Measurements from ENCODE around the gene FXYD1. TPM values are rescaled to one million over a fixed set of nuclear protein-coding genes. Genes with fewer than 3 reads are reported as not detected.

Gene FXYD1
- total RNA-seq, 1 experiment from 2014 or later, result not detected

GRCh38 chr19:35090506-35091214, 48.0 kb upstream of the FXYD1 start:
- TF ChIP-seq CTCF (conservative IDR thresholded peaks at IDR 0.05) (peak; percentile 82), EZH2 (IDR thresholded peaks at IDR 0.05; ENCODE audit: low read depth) (no peak)
- peak overlapping the region; percentile 26; the same call in 1 of the 2 replicates for H3K4me3 ChIP-seq
- DNase-seq, result peak in 1 of 2 experiments; percentile 50
- no peaks in the 10 kb centered on the region for H3K9me2 ChIP-seq (ENCODE audit: insufficient read depth)
- H3K9me3 ChIP-seq (ENCODE audit: insufficient read depth, low read depth), result no peaks in the 10 kb centered on the region
- H3K36me3 ChIP-seq (ENCODE audit: low read depth), result no peaks in the 10 kb centered on the region
- H3F3A ChIP-seq (ENCODE audit: insufficient read depth, low read depth), result peaks cover 3% of the 10 kb centered on the region; the same call in 1 of the 2 replicates
- no peaks in the 10 kb centered on the region for H4K20me1 ChIP-seq (ENCODE audit: insufficient read depth)
- BruUV-seq (replicated peaks), result no TSS peak
- no peak overlapping the region for H3K27ac ChIP-seq
- H3K27me3 ChIP-seq (ENCODE audit: insufficient read depth, low read depth), result no peaks in the 10 kb centered on the region
- intact Hi-C loops (cut with micrococcal nuclease; ENCODE audit: unreplicated experiment), result loop anchor here (1.0 kb wide), 1 partner anchor 117 kb away; no protein-coding TSS in a partner anchor
- peak overlapping the region; percentile 68 for H3K4me2 ChIP-seq
- ChIA-PET POLR2A (ENCODE audit: unreplicated experiment) (no interaction called here), CTCF (interaction anchor here (0.6 to 0.8 kb wide), 2 partner anchors 51 to 118 kb away, joined by 5 to 9 read pairs; no protein-coding TSS in a partner anchor)
- H2AFZ ChIP-seq, result peak overlapping the region; percentile 62
- no peaks in the 10 kb centered on the region for H3K79me2 ChIP-seq (ENCODE audit: low read depth)
- H3K4me1 ChIP-seq (replicated peaks; ENCODE audit: insufficient read depth), result 0 out of 2 replicates have a peak, but pooled peaks cover 4% of the 10 kb centered on the region

- ChIA-PET CTCF (interaction anchor here (0.6 kb wide), 1 partner anchor 18 kb away, joined by 3 read pairs; no protein-coding TSS in a partner anchor), POLR2A (ENCODE audit: unreplicated experiment) (no interaction called here)
- 0 out of 2 replicates have a peak, but pooled peaks cover 4% of the 10 kb centered on the region for H3K4me1 ChIP-seq (replicated peaks; ENCODE audit: insufficient read depth)
- H3K4me3 ChIP-seq, result no peak overlapping the region
- intact Hi-C loops (cut with micrococcal nuclease; ENCODE audit: unreplicated experiment), result no loop called here
- H3K79me2 ChIP-seq (ENCODE audit: low read depth), result no peaks in the 10 kb centered on the region
- no peak for TF ChIP-seq EZH2 (IDR thresholded peaks at IDR 0.05; ENCODE audit: low read depth)
- no peak for TF ChIP-seq CTCF (conservative IDR thresholded peaks at IDR 0.05)
- peaks cover 6% of the 10 kb centered on the region; the same call in 1 of the 2 replicates for H3F3A ChIP-seq (ENCODE audit: insufficient read depth, low read depth)
- no peaks in the 10 kb centered on the region for H4K20me1 ChIP-seq (ENCODE audit: insufficient read depth)
- no peaks in the 10 kb centered on the region for H3K27me3 ChIP-seq (ENCODE audit: insufficient read depth, low read depth)
- no peaks in the 10 kb centered on the region for H3K9me3 ChIP-seq (ENCODE audit: insufficient read depth, low read depth)
- no peak overlapping the region for H3K4me2 ChIP-seq
- H2AFZ ChIP-seq, result no peak overlapping the region
- H3K36me3 ChIP-seq (ENCODE audit: low read depth), result no peaks in the 10 kb centered on the region
- H3K27ac ChIP-seq, result no peak overlapping the region
- no peak for DNase-seq
- no peaks in the 10 kb centered on the region for H3K9me2 ChIP-seq (ENCODE audit: insufficient read depth)
- no TSS peak for BruUV-seq (replicated peaks)
Observed at GRCh38 chr19:35093430-35093829, 45.2 kb upstream of the FXYD1 start.

- H3K9me2 ChIP-seq (ENCODE audit: insufficient read depth), result no peaks in the 10 kb centered on the region
- no peaks in the 10 kb centered on the region for H3K9me3 ChIP-seq (ENCODE audit: insufficient read depth, low read depth)
- no peaks in the 10 kb centered on the region for H3K27me3 ChIP-seq (ENCODE audit: insufficient read depth, low read depth)
- CTCF ChIA-PET, result no interaction called here
- no peaks in the 10 kb centered on the region for H3K4me1 ChIP-seq (replicated peaks; ENCODE audit: insufficient read depth)
- peaks cover 6% of the 10 kb centered on the region; the same call in 1 of the 2 replicates for H3F3A ChIP-seq (ENCODE audit: insufficient read depth, low read depth)
- POLR2A ChIA-PET (ENCODE audit: unreplicated experiment), result no interaction called here
- no peak overlapping the region for H2AFZ ChIP-seq
- no peak overlapping the region for H3K27ac ChIP-seq
- DNase-seq, result no peak
- no peak overlapping the region for H3K4me2 ChIP-seq
- TF ChIP-seq CTCF (conservative IDR thresholded peaks at IDR 0.05), result no peak
- no peak for TF ChIP-seq EZH2 (IDR thresholded peaks at IDR 0.05; ENCODE audit: low read depth)
- intact Hi-C loops (cut with micrococcal nuclease; ENCODE audit: unreplicated experiment), result no loop called here
- H3K4me3 ChIP-seq, result no peak overlapping the region
- no peaks in the 10 kb centered on the region for H3K79me2 ChIP-seq (ENCODE audit: low read depth)
- no peaks in the 10 kb centered on the region for H3K36me3 ChIP-seq (ENCODE audit: low read depth)
- BruUV-seq (replicated peaks), result no TSS peak
- H4K20me1 ChIP-seq (ENCODE audit: insufficient read depth), result no peaks in the 10 kb centered on the region
Observed at GRCh38 chr19:35093941-35094647, 44.5 kb upstream of the FXYD1 start.

Data from PC-9 (cell line).